ENCODE results near the gene SKIL.

SKIL gene

DNA sequence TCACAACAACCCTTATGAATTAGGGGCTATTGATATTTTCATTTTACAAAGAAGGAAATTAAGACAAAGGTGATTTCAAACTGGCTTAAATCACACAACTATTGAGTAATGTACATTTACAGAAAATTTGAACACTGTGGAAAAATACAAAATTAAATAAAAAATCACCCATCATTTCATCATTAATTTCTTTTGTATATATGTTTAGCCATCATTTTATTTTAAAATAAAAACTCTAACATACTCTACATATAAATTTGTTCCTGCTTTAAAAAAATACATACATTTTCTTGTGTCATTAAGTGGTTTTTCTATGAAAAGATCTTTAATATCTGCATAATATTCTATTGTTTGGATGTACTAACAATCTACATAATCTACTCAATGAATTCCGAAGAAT is 81.3 kb downstream of the SKIL start:
- no peak for DNase-seq

DNA sequence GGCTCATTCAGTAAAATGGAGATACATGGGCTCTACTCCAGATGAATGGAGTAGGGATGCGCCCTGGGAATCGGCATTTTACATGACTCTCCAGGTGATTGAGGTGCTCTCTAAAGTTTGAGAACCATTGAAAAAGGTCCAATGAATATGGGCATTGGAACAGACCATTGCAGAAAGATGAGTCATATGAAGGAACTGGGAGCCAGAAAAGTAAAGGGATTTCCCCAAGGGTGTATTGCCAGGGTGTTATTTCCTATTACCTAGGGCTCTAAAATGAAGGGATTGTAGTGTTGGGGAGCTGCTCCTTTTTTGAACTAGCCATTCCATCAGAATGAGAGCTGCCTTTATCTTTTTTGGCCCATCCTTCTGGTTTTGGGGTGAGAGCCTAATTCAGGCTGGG is 82.8 kb downstream of the SKIL start:
- no peak for DNase-seq

DNA sequence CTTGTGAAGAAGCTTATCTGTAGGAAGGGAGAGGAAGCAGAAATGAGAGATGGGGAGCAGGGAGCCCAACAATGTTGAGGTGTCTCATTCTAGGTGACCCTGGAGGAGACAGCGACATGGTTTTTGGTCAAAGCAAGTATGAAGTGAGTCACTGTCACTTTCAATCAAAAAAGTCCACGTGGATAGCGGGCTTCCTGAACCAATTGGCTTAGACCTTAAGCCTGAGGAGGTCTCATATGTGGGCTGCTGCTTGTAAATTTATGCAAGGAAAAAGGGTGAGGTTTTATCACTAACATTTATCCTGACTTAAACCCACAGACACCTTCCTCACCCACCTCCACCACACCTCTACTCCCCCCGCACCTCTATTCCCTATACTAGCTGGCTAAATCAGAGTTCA is 83.9 kb downstream of the SKIL start:
- no peak for DNase-seq

DNA sequence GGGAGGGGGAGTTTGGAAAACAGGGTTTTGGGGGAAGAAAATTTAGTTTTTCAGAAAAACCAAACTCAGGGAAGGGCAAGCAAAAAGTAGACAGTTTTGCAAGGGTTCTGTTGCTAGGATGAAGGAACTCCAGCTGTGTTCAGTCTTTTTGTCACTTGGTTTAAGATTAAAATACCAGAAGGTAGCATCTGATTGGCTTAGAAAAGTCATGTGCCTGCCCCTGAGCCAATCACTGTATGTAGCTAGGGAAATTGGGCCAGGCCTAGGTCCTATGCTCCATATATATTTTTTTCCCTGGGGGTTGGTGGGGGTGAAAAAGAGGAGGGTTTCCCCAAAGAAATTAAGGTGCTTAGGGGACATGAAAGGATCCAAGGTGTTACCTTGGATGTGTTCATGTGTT is 85.4 kb downstream of the SKIL start:
- DNase-seq: no peak

DNA sequence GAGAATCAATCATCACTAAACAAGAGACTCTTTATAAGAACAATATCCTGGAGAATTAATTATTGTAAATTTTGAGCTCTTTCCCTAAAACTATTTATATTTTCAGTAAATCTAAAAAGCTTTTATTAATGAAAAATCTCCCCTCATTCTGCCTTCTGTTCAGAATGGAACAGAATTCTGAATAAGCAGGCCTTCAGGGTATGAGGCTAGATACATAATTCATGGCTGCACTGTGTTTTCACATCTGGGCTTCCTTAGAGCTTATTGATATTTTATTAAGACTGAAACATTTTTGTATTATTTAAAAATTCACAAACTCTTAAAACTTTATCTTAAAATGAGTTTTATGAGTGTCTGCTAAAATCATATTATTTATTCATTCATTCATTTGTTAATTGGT is 85.9 kb downstream of the SKIL start:
- DNase-seq: no peak
